Mucosa of descending colon (tissue), 3 donors: Measurements from ENCODE around the gene FCHO1. TPM values are rescaled to one million over a fixed set of nuclear protein-coding genes. Genes with fewer than 3 reads are reported as not detected.

Experiments
- ATAC-seq: fragments of 200-7000 bp; cut with Tn5 transposase; one replicate; pipeline ENCODE4 v1.9.1; 2020; ENCODE audit warnings: mild to moderate bottlenecking, moderate library complexity
- DNase-seq, 3 donors: peaks; one replicate each; pipeline ENCODE4 v3.0.0-alpha.2; 2020
- H3K36me3 ChIP-seq: fragments of 200-600 bp; one replicate; pipeline ENCODE4 v1.8.0; 2021; ENCODE audit warnings: low read depth, mild to moderate bottlenecking
- H3K4me1 ChIP-seq: fragments of 200-600 bp; one replicate; pipeline ENCODE4 v1.8.0; 2021; ENCODE audit warnings: low read depth, mild to moderate bottlenecking
- H3K4me3 ChIP-seq: fragments of 200-600 bp; one replicate; pipeline ENCODE4 v1.8.0; 2021; ENCODE audit warnings: mild to moderate bottlenecking
- H3K9me3 ChIP-seq: fragments of 200-600 bp; one replicate; pipeline ENCODE4 v1.8.0; 2021; ENCODE audit warnings: mild to moderate bottlenecking
- CTCF ChIP-seq: fragments of 200-600 bp; IDR thresholded peaks from one replicate; pipeline ENCODE4 v1.8.0; 2022; ENCODE audit warnings: antibody characterized with exemption, mild to moderate bottlenecking
- intact Hi-C, 2 donors: fragments of 100-400 bp; cut with DNase I in 1 of 2; cut with micrococcal nuclease in 1 of 2; formaldehyde crosslinking; loops; one replicate each; pipeline versions ENCODE4 v1.11.0 to v1.11.1; 2022; cut with DNase I, micrococcal nuclease
- total RNA-seq, 3 donors: library from RNA; stranded (reverse); fragmentation: NEBNext Ultra II Directional in 2 of 3; extraction: Animal tissue kit (Norgen Biotek cat#: 25700) in 2 of 3; gene quantifications; one replicate each; pipeline versions ENCODE4 v1.2.1 to v1.2.4, GENCODE V29; 2021 to 2023
- donor health status: DM: no; HTN: no; CAD: no; lungs with moderate emphysema.
- donor health status: DM: no; HTN: no; CAD: no.
- donor health status: DM: no; HTN: yes; CAD: no.

FCHO1 gene
- total RNA-seq, 3 donors from 2014 or later: 3.4 to 4.4 (median 4.2) TPM

GRCh38 chr19:17726136-17726741 is 25.0 kb upstream of the FCHO1 start:
- ATAC-seq (no peak), DNase-seq (no peak)
- TF ChIP-seq CTCF: no peak
- H3K36me3 ChIP-seq: peaks cover 5% of the 10 kb centered on the region
- H3K4me3 ChIP-seq: no peak overlapping the region
- peaks cover 5% of the 10 kb centered on the region for H3K4me1 ChIP-seq
- H3K9me3 ChIP-seq: no peaks in the 10 kb centered on the region
- intact Hi-C loops: no loop called here

GRCh38 chr19:17726964-17727773 is 24.1 kb upstream of the FCHO1 start:
- intact Hi-C loops: no loop called here
- H3K4me1 ChIP-seq: no peaks in the 10 kb centered on the region
- H3K36me3 ChIP-seq: peaks cover 5% of the 10 kb centered on the region
- ATAC-seq: no peak
- no peak for DNase-seq
- no peaks in the 10 kb centered on the region for H3K9me3 ChIP-seq
- H3K4me3 ChIP-seq: no peak overlapping the region
- no peak for TF ChIP-seq CTCF

GRCh38 chr19:17727843-17728242 is 23.4 kb upstream of the FCHO1 start:
- Histone ChIP-seq H3K4me1 (no peaks in the 10 kb centered on the region), H3K9me3 (no peaks in the 10 kb centered on the region), H3K4me3 (no peak overlapping the region), H3K36me3 (peaks cover 5% of the 10 kb centered on the region)
- intact Hi-C loops: no loop called here
- TF ChIP-seq CTCF: no peak
- ATAC-seq (no peak), DNase-seq (no peak)

- DNase-seq (no peak), ATAC-seq (no peak)
- no peak for TF ChIP-seq CTCF
- no peaks in the 10 kb centered on the region for H3K9me3 ChIP-seq
- no peak overlapping the region for H3K4me3 ChIP-seq
- no peaks in the 10 kb centered on the region for H3K36me3 ChIP-seq
- no peaks in the 10 kb centered on the region for H3K4me1 ChIP-seq
- intact Hi-C loops: no loop called here
Observed at GRCh38 chr19:17733127-17733526, 18.1 kb upstream of the FCHO1 start.

GRCh38 chr19:17734146-17734545 is 17.1 kb upstream of the FCHO1 start:
- Histone ChIP-seq H3K4me1 (no peaks in the 10 kb centered on the region), H3K36me3 (no peaks in the 10 kb centered on the region)
- ATAC-seq: no peak

More at GRCh38 chr19:17734146-17734545, 17.1 kb upstream of the FCHO1 start:
- H3K4me3 ChIP-seq: no peak overlapping the region
- H3K9me3 ChIP-seq: no peaks in the 10 kb centered on the region
- intact Hi-C loops: no loop called here
- DNase-seq: no peak
- no peak for TF ChIP-seq CTCF
